Glutamatergic neuron (in vitro differentiated cells): Measurements from ENCODE around the gene SUMF1. TPM values are rescaled to one million over a fixed set of nuclear protein-coding genes. Genes with fewer than 3 reads are reported as not detected.

Experiments
- DNase-seq: peaks from one replicate; pipeline ENCODE4 v3.0.0; 2022
- H3K27ac Mint-ChIP-seq: one replicate; pipeline ENCODE4 v1.8.0; 2020; ENCODE audit warnings: mild to moderate bottlenecking, mixed read lengths, inconsistent platforms; ENCODE audit not compliant: unreplicated experiment
- H3K27me3 Mint-ChIP-seq: one replicate; pipeline ENCODE4 v1.8.0; 2020; ENCODE audit warnings: mild to moderate bottlenecking, moderate library complexity, mixed read lengths, inconsistent platforms; ENCODE audit not compliant: unreplicated experiment
- H3K36me3 Mint-ChIP-seq: one replicate; pipeline ENCODE4 v1.8.0; 2020; ENCODE audit warnings: mild to moderate bottlenecking, mixed read lengths, inconsistent platforms; ENCODE audit not compliant: unreplicated experiment
- H3K4me1 Mint-ChIP-seq: one replicate; pipeline ENCODE4 v1.8.0; 2020; ENCODE audit warnings: mild to moderate bottlenecking, low read depth, mixed read lengths, inconsistent platforms; ENCODE audit not compliant: unreplicated experiment
- H3K4me3 Mint-ChIP-seq: one replicate; pipeline ENCODE4 v1.8.0; 2020; ENCODE audit warnings: mild to moderate bottlenecking, mixed read lengths, inconsistent platforms; ENCODE audit not compliant: unreplicated experiment
- H3K9me3 Mint-ChIP-seq: one replicate; pipeline ENCODE4 v1.8.0; 2020; ENCODE audit warnings: mild to moderate bottlenecking, moderate library complexity, mixed read lengths, inconsistent platforms; ENCODE audit not compliant: unreplicated experiment
- total RNA-seq: library from RNA; stranded (reverse); fragmentation: NEBNext Ultra II Directional; extraction: Animal tissue kit (Norgen Biotek cat#: 25700); gene quantifications from one replicate; pipeline ENCODE4 v1.2.1, GENCODE V29; 2021; ENCODE audit not compliant: unreplicated experiment
- TF ChIP-seq, protein P1 (sequence below): fragments of 200-600 bp; sonication (generic); IDR thresholded peaks from one replicate; pipeline ENCODE4 v1.5.0; 2021; ENCODE audit not compliant: partially characterized antibody, unreplicated experiment

Gene SUMF1
- total RNA-seq, 1 donor from 2014 or later: 7.2 TPM

- no peaks in the 10 kb centered on the region for H3K36me3 Mint-ChIP-seq
- no peak for DNase-seq
- TF ChIP-seq, protein P1, sequence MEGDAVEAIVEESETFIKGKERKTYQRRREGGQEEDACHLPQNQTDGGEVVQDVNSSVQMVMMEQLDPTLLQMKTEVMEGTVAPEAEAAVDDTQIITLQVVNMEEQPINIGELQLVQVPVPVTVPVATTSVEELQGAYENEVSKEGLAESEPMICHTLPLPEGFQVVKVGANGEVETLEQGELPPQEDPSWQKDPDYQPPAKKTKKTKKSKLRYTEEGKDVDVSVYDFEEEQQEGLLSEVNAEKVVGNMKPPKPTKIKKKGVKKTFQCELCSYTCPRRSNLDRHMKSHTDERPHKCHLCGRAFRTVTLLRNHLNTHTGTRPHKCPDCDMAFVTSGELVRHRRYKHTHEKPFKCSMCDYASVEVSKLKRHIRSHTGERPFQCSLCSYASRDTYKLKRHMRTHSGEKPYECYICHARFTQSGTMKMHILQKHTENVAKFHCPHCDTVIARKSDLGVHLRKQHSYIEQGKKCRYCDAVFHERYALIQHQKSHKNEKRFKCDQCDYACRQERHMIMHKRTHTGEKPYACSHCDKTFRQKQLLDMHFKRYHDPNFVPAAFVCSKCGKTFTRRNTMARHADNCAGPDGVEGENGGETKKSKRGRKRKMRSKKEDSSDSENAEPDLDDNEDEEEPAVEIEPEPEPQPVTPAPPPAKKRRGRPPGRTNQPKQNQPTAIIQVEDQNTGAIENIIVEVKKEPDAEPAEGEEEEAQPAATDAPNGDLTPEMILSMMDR: no peak
- no peak overlapping the region for H3K4me3 Mint-ChIP-seq
- peaks cover 2% of the 10 kb centered on the region for H3K27me3 Mint-ChIP-seq
- no peaks in the 10 kb centered on the region for H3K9me3 Mint-ChIP-seq
- H3K27ac Mint-ChIP-seq: no peak overlapping the region
- H3K4me1 Mint-ChIP-seq: no peaks in the 10 kb centered on the region
Observed at GRCh38 chr3:4472312-4472711, 5.2 kb upstream of the SUMF1 start.

- no peak for DNase-seq
- Mint-ChIP-seq H3K27ac (no peak overlapping the region), H3K36me3 (no peaks in the 10 kb centered on the region), H3K4me1 (peaks cover 1% of the 10 kb centered on the region), H3K4me3 (no peak overlapping the region), H3K27me3 (peaks cover 2% of the 10 kb centered on the region), H3K9me3 (no peaks in the 10 kb centered on the region)
- TF ChIP-seq, protein P1: no peak
Observed at GRCh38 chr3:4471907-4472306, 4.8 kb upstream of the SUMF1 start.

GRCh38 chr3:4467522-4467867, 426 bp upstream of the SUMF1 start:
- peaks cover 3% of the 10 kb centered on the region for H3K9me3 Mint-ChIP-seq
- H3K4me1 Mint-ChIP-seq: peaks cover 1% of the 10 kb centered on the region
- peak overlapping the region; percentile 55 for H3K27ac Mint-ChIP-seq
- H3K4me3 Mint-ChIP-seq: peak overlapping the region; percentile 93
- H3K27me3 Mint-ChIP-seq: peaks cover 2% of the 10 kb centered on the region
- no peak for DNase-seq
- no peaks in the 10 kb centered on the region for H3K36me3 Mint-ChIP-seq
- TF ChIP-seq, protein P1: no peak

DNA sequence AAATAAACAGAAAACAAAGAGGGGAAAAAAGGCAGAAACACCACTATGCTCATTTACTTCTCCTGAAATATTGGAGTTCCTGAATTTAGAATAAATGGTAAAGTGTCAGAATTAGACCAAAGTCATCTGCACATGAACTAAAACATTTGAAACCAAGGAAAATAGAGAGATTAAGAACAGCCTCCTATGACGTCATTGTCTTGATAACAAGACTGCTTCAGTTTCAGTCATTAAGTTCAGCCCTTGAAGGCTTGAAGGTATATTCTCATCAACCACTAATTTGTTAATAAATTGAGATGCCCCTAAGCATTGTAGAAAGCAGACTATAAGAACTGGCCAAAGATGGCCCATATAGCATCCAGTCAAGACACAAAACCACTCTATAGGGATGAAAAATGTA, 2.5 kb downstream of the SUMF1 start:
- TF ChIP-seq, protein P1: no peak
- Mint-ChIP-seq H3K9me3 (peaks cover 5% of the 10 kb centered on the region), H3K36me3 (no peaks in the 10 kb centered on the region), H3K4me3 (no peak overlapping the region), H3K27me3 (peaks cover 2% of the 10 kb centered on the region), H3K27ac (no peak overlapping the region), H3K4me1 (peaks cover 1% of the 10 kb centered on the region)
- no peak for DNase-seq

- DNase-seq: no peak
- H3K9me3 Mint-ChIP-seq: peaks cover 5% of the 10 kb centered on the region
- no peak overlapping the region for H3K4me3 Mint-ChIP-seq
- TF ChIP-seq, protein P1: no peak
- no peaks in the 10 kb centered on the region for H3K27me3 Mint-ChIP-seq
- H3K27ac Mint-ChIP-seq: no peak overlapping the region
- H3K4me1 Mint-ChIP-seq: peaks cover 1% of the 10 kb centered on the region
- H3K36me3 Mint-ChIP-seq: no peaks in the 10 kb centered on the region
Observed at GRCh38 chr3:4462369-4463040, 4.6 kb downstream of the SUMF1 start.
